ENCODE data around the gene DSCAM. TPM values are rescaled to one million over a fixed set of nuclear protein-coding genes. Genes with fewer than 3 reads are reported as not detected.

Gene DSCAM
- total RNA-seq, 1 experiment from 2014 or later, result not detected

DNA sequence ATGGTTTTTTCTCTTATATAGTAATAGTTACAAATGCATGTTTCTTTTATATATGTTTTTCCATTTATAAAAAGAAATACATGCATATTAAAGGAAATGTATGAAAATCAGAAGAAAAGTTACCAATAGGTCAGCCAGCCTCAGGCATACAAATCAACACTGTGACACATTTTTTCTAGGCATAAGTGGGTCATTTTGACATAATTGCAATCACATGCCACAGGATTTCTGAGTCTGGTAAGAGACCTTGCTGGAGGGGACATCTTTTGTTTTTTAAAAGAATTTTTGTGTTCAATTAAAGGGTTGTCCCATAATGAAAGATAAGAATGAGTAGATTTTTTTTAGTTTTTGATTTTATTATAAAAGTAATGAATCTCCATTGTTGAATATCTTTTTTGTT is 506.6 kb downstream of the DSCAM start:
- H2AFZ ChIP-seq (ENCODE audit: low read depth, low read length, poor library complexity, severe bottlenecking), result no peak overlapping the region
- BruUV-seq (replicated peaks), result no TSS peak
- H3K4me3 ChIP-seq (replicated peaks in 1 of 2; ENCODE audit: low read depth in 1 of 2, low read length in 2 of 2), result no peak overlapping the region

More for the DNA sequence above, 506.6 kb downstream of the DSCAM start:
- no peaks in the 10 kb centered on the region for H3K79me2 ChIP-seq (ENCODE audit: insufficient read depth, low read length)
- CTCF ChIA-PET, result no interaction called here
- H3K9me2 ChIP-seq (ENCODE audit: insufficient read depth), result no peaks in the 10 kb centered on the region
- no peak for TF ChIP-seq YY1 (IDR thresholded peaks at IDR 0.05; ENCODE audit: extremely low read depth, insufficient replicate concordance, low read depth, low read length)
- no peak for TF ChIP-seq SP1 (IDR thresholded peaks at IDR 0.05; ENCODE audit: low read depth)
- TF ChIP-seq, protein P1, sequence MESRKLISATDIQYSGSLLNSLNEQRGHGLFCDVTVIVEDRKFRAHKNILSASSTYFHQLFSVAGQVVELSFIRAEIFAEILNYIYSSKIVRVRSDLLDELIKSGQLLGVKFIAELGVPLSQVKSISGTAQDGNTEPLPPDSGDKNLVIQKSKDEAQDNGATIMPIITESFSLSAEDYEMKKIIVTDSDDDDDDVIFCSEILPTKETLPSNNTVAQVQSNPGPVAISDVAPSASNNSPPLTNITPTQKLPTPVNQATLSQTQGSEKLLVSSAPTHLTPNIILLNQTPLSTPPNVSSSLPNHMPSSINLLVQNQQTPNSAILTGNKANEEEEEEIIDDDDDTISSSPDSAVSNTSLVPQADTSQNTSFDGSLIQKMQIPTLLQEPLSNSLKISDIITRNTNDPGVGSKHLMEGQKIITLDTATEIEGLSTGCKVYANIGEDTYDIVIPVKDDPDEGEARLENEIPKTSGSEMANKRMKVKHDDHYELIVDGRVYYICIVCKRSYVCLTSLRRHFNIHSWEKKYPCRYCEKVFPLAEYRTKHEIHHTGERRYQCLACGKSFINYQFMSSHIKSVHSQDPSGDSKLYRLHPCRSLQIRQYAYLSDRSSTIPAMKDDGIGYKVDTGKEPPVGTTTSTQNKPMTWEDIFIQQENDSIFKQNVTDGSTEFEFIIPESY (IDR thresholded peaks at IDR 0.05; ENCODE audit: extremely low read depth, insufficient replicate concordance, low read length), result no peak
- TF ChIP-seq, protein P2, sequence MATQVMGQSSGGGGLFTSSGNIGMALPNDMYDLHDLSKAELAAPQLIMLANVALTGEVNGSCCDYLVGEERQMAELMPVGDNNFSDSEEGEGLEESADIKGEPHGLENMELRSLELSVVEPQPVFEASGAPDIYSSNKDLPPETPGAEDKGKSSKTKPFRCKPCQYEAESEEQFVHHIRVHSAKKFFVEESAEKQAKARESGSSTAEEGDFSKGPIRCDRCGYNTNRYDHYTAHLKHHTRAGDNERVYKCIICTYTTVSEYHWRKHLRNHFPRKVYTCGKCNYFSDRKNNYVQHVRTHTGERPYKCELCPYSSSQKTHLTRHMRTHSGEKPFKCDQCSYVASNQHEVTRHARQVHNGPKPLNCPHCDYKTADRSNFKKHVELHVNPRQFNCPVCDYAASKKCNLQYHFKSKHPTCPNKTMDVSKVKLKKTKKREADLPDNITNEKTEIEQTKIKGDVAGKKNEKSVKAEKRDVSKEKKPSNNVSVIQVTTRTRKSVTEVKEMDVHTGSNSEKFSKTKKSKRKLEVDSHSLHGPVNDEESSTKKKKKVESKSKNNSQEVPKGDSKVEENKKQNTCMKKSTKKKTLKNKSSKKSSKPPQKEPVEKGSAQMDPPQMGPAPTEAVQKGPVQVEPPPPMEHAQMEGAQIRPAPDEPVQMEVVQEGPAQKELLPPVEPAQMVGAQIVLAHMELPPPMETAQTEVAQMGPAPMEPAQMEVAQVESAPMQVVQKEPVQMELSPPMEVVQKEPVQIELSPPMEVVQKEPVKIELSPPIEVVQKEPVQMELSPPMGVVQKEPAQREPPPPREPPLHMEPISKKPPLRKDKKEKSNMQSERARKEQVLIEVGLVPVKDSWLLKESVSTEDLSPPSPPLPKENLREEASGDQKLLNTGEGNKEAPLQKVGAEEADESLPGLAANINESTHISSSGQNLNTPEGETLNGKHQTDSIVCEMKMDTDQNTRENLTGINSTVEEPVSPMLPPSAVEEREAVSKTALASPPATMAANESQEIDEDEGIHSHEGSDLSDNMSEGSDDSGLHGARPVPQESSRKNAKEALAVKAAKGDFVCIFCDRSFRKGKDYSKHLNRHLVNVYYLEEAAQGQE (IDR thresholded peaks at IDR 0.05; ENCODE audit: low read depth), result no peak
- no peak for TF ChIP-seq EGR1 (IDR thresholded peaks at IDR 0.05; ENCODE audit: low read depth)
- no peak for TF ChIP-seq FOSL1 (IDR thresholded peaks at IDR 0.05; ENCODE audit: low read depth)
- TF ChIP-seq ELF1 (IDR thresholded peaks at IDR 0.05; ENCODE audit: borderline replicate concordance, low read depth), result no peak
- no peak for TF ChIP-seq JUND (IDR thresholded peaks at IDR 0.05)
- no peak for TF ChIP-seq SRF (IDR thresholded peaks at IDR 0.05; ENCODE audit: low read depth)
- H3K4me1 ChIP-seq (ENCODE audit: control insufficient read depth in 1 of 2, insufficient read depth in 2 of 2, low read length in 2 of 2), result no peaks in the 10 kb centered on the region
- H3K36me3 ChIP-seq (ENCODE audit: control insufficient read depth in 1 of 2, insufficient read depth in 2 of 2, low read length in 2 of 2), result no peaks in the 10 kb centered on the region
- POLR2A ChIA-PET, result no interaction called here
- ATAC-seq (no peak), DNase-seq (ENCODE audit: low read depth, low spot score) (no peak)
- no peaks in the 10 kb centered on the region for H3K27me3 ChIP-seq (ENCODE audit: insufficient read depth, low read length)
- intact Hi-C loops (cut with micrococcal nuclease), result no loop called here
- H3K9me3 ChIP-seq (ENCODE audit: control insufficient read depth in 1 of 2, insufficient read depth in 1 of 2, low read depth in 1 of 2, low read length in 2 of 2), result peaks cover 7 to 33% of the 10 kb centered on the region in 2 experiments; a peak in 3 of 4 replicates
- H3K27ac ChIP-seq (ENCODE audit: low read depth, low read length), result no peak overlapping the region
- no peak overlapping the region for H3K4me2 ChIP-seq (ENCODE audit: low read length)
- RAD21 ChIA-PET (ENCODE audit: low non-redundant PET in 1 of 2, low total read pairs in 2 of 2, uncharacterized antibody in 2 of 2, unreplicated experiment in 2 of 2), result no interaction called here
- H4K20me1 ChIP-seq (ENCODE audit: insufficient read depth), result no peaks in the 10 kb centered on the region
- H3K9ac ChIP-seq (ENCODE audit: low read length), result no peak overlapping the region

Measured in HCT116 (cell line).